Measurements from ENCODE around the gene LENEP. TPM values are rescaled to one million over a fixed set of nuclear protein-coding genes. Genes with fewer than 3 reads are reported as not detected.
"Not testable (repeated sequence)": the region's sequence is repeated elsewhere in the genome, so short reads cannot be mapped to it uniquely, and the experiment has no call there.

Gene LENEP
- total RNA-seq, 1 donor from 2014 or later, result not detected

DNA sequence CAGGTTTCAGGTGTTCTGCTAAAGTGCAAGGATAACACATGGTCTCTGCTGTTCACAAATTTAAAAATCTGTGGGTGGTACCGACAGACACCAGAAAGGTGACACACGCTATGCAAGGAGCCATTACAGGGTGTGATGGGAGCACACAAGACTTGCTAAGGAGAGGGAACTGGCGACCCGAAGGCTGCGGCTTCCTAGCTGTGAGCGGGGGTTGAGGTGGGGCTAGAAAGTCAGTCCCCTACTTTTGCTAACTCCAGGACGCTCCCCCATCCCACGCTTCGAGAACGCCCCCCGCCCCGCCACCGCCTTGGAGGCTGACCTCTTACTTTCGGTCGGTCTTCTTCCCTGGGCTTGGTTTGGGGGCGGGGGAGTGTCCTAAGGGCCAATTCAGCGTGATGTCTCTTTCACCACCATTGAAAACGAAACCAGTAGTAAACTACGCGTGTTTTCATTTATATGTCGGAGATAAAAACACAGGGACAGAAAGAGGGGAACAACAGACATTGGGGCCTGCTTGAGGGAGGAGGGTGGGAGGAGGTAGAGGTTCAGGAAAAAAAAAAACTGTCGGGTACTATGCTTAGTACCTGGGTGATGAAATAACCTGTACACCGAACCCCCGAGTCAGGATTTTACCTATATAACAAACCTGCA, 17.9 kb upstream of the LENEP start:
- ATAC-seq, result no peak

DNA sequence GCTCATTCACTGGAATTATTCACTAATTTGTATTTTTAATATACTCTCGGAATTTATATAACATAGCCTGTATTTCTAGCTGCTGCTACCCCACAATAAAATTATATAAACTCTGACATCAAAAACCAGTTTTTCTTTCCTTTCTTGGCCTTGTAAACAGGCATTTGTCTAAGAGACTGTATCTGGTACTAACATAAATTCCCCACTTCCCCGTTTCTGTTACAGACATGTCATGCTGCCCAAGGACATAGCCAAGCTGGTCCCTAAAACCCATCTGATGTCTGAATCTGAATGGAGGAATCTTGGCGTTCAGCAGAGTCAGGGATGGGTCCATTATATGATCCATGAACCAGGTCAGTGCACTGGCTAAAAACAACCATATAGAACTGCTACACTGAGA, 15.6 kb upstream of the LENEP start:
- ATAC-seq, result not testable (repeated sequence)

DNA sequence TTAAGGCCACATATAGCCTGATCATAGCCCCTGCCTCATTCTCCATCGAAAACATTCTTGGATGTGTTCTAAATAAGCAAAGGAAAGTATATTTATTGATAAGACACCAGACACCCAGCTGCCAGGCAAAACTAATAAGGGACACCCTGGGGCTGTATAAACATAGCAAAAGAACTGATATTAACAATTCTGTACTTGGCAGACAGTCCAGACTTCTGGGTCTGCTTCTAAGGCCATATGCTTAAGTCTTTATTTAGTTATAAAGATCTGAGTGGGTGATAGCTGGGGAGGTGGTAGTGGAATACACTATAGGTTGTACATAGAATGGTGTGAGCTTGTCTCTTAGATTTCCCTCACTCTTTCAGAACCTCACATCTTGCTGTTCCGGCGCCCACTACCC, 15.0 kb upstream of the LENEP start:
- no peak for ATAC-seq

DNA sequence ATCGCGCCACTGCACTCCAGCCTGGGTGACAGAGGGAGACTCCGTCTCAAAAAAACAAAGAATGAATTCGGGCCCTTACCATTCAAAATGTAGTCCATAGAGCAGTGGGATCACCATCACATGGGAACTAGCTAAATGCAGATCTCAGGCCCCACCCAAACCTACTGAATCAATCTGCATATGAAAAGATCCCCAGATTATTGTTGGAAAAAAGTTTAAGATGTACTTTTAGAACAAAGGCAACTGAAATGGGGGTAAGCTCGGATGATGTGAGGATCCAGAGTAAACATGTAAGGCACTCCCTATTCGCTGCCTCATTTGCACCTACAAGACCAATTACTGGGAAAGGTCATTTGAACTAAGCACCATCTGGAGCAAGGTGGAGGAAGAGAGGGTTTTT, 11.0 kb upstream of the LENEP start:
- no peak for ATAC-seq

DNA sequence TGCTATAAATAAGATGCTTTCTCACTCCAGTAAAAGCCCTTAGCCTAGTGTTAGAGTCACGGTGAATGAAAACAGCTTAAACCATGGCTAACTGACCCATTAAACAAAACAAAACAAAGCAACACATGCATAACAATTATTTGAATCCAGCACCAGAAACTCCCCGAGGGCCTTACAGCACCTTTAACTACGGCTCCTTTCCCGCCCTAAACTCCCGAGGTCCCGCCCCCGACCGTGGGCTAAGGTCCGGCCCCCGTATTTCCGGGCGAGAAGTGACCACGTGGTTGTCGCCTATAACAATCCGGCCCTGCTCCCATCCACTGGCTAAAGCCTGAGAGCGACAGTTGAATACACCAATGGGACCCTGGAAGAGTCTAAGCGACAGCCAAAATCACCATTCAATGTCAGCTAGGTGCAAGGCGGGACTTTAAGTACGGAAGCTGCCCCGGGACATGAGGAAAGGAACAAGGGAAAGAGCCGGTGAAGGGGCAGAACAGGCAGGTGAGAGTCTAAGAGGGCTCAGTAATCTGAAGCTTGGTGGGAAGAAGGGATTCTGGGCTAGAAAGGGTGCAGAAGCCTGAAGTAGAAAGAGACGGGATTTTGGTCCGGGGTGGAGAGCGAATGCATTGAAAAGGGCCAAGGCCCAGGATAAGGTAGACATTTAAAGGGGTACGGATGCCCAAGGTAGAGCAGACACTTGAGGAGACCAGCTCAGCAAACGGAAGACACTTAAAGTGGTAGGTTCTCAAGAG, 10.3 kb upstream of the LENEP start, which contains the start of gene FLAD1:
FLAD1 (plus strand) TSS at position 448 of the 752 bp plus-strand sequence. CDS start 351 bp downstream, outside the sequence.
- ATAC-seq, result peak; percentile 99

DNA sequence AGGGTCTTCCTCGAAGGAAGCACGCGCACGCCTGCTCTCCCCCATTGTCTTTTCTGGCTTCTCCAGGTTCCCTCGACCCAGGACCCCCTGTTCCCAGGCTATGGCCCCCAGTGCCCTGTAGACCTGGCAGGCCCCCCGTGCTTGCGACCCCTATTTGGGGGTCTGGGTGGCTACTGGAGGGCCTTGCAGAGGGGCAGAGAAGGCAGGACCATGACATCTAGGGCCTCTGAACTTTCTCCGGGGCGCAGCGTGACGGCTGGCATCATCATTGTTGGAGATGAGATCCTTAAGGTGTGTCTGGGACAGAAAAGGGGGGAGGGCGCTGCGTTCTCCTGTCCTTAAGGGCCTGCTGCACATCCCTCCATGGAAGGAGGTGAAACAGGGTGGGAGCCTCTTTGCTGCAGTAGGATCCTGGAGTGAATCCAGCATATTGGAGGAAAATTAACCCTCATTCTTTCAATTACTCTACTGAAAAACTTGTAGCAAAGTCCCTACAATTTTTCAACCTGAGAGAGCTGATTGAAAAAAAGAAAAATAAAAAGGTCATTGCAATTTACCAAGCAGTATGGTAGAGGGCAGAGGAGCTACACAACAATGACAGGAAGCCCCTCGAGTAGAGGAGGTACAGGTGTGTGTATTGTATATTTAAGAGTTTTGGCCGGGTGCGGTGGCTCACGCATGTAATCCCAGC, 9.5 kb upstream of the LENEP start:
- peak; percentile 19 for ATAC-seq

DNA sequence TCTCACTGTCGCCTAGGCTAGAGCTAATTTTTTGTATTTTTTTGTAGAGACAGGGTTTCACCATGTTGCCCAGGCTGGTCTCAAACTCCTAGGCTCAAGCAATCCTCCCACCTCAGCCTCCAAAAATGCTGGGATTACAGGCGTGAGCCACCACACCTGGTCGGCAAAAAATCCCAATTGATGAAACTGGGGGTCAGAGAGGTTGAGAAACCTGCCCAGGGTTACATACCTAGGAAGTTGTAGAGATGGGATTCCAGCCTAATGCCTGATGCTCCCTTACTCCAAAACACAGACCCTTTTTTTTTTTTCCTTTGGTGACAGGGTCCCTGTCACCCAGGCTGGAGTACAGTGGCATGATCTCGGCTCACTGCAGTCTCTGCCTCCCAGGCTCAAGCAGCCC, 6.7 kb upstream of the LENEP start:
- ATAC-seq, result not testable (repeated sequence)

DNA sequence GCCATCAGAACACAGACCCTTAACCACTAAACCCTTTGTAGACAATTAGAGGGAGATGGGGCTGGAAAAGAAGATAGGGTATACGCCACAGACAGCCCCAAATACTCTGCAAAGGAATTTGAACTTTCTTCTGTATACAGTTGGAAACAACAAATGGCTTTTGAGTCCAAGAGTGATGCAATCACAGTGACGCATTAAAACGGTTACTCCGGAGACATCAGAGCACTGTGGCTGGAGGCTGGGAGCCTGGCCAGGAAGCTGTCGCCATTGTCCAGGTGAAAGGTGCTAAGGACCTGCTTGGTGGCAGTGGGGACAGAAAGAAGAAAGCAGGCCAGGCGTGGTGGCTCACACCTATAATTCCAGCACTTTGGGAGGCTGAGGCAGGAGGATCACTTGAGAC, 6.1 kb upstream of the LENEP start:
- no peak for ATAC-seq

DNA sequence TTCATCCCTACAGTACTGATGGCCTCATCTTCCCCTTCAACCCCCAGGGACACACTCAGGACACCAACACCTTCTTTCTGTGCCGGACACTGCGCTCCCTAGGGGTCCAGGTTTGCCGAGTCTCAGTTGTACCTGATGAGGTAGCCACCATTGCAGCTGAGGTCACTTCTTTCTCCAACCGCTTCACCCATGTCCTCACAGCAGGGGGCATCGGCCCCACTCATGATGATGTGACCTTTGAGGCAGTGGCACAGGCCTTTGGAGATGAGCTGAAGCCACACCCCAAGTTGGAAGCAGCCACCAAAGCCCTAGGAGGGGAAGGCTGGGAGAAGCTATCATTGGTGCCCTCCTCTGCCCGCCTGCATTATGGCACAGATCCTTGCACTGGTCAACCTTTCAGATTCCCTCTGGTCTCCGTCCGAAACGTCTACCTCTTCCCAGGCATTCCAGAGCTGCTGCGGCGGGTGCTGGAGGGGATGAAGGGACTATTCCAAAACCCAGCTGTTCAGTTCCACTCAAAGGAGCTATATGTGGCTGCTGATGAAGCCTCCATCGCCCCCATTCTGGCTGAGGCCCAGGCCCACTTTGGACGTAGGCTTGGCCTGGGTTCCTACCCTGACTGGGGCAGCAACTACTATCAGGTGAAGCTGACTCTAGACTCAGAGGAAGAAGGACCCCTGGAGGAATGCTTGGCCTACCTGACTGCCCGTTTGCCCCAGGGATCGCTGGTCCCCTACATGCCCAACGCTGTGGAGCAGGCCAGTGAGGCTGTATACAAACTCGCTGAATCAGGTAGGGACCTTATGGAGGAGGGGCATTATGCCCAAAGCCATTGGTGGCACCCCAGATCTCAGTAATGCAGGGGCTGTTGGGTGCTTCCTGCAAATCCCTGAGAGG, 5.1 kb upstream of the LENEP start:
- ATAC-seq, result no peak

DNA sequence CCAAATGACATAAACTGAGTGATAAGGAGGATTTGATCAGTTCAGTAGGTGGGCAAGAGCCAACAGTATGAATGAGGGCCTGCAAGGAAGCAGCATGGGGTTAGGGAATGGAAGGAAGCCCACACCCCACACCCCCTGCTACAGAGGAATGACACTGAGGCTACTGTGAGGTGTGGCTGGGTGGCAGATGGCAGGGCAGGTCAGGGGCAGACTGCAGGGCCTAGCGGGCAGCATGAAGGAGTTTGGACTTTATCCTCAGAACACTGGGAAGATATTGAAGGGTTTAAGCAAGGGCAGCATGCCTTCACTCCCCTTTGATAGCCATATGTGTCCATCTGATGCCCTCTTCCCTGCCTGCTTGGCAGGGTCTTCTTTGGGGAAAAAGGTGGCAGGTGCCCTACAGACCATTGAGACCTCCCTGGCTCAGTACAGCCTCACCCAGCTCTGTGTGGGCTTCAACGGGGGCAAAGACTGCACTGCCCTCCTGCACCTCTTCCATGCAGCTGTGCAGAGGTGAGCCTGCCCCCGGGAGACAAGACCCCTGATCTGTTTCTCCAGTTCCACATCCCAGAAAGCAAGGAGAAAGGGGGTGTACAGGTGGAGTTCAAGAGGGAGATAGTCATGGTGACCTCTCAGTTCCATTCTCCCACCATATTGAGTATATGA, 4.1 kb upstream of the LENEP start:
- ATAC-seq, result no peak

DNA sequence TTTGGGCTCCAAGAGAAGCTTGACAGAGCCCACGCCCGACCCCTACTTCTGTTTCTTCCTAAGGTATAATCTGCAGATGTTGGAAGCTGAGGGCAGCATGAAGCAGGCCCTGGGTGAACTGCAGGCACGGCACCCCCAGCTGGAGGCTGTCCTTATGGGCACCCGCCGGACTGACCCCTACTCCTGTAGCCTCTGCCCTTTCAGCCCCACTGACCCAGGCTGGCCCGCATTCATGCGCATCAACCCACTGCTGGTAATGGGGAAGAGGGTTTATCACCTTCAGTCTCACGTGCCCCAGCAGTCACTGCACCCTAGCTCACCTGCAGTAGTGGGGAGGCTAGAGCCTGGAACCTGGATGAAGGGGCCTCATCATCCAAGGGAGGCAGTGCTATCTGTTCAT, 3.1 kb upstream of the LENEP start:
- no peak for ATAC-seq

DNA sequence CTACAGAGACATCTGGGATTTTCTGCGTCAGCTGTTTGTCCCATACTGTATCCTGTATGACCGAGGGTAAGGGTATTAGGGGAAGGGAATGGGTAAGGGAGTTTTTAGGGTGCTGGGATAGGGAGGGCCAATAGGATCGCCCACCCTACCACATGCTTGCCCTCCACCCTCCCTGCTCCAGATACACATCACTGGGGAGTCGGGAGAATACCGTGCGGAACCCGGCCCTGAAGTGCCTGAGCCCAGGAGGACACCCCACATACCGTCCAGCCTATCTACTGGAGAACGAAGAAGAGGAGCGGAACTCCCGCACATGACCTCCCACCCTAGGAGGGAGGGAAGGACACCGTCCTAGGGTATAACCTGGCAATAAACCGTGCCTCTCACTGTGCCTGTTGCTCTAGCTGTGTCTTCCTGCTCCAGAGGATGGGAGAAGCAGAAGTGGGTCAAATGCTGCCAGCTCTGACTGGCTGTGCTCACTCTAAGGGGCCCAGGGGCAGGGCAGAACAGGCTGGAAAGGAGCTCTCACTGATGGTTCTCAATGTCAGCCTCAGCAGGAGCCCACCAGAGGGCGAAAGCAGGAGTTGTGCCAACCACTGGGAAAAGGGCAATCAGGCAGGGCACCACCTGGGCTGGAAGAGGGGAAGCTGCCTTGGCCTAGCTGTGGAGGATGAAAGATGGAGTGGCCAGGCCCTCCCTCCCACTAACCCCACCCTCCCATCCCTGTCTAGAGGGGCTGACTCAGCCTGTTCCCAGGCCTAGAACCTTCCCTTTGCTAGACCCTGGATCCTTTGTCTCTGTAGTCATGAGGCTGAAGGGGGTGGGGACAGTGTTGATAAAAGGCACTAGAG, 440 bp upstream of the LENEP start:
- peak; percentile 5 for ATAC-seq

DNA sequence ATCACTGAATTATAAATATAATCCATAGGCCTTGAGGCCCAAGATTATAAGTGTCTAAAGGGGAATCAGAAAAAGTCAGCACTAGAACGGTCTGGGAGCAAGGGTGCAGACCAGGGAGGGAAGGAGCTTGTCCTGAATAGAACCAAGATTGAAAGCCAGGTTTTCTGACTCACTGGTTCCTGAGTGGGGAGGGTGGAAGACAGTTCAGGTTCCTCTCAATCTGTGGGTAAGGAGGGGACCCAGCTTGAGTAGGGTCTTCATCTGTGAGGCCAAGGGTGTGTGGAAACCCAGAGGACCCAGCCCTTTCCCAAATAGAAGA, 842 bp downstream of the LENEP start:
- no peak for ATAC-seq

DNA sequence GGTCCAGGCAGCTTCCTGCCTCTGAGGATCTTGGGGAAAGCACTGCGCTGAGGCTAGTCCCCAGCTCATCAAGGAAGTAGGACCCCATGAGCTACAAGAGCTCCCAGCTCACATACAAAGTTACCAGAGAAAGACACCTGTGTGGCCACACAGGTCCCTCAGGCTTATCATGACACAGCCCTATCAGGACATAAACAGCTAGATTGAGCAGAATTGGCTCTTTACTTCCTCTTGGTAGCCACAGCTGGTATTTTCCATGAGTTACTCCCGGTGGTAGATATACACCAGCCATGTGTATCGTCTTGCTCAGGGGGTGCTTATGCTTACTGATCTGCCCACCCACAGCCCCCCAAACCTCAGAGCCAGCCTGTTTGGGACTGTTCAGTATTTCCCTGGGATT, 1.2 kb downstream of the LENEP start:
- no peak for ATAC-seq

DNA sequence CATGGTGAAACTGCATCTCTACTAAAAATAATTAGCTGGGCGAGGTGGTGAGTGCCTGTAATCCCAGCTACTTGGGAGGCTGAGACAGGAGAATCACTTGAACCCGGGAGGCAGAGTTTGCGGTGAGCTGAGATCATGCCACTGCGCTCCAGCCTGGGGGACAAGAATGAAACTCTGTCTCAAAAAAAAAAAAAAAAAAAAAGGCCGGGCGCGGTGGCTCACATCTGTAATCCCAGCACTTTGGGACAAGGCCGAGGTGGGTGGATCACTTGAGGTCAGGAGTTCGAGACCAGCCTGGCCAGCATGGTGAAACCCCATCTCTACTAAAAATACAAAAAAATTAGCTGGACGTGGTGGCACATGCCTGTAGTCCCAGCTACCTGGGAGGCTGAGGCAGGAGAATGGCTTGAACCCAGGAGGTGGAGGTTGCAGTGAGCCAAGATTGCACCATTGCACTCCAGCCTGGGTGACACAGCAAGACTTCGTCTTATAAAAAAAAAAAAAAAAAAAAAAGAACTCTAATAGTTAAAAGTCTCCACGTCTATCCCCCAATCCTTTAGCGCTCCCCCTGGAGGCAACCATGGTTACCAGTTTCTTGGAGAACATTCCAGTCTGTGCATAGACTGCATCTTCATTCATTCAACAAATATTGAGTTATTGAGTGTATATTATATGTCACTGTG, 2.1 kb downstream of the LENEP start:
- not testable (repeated sequence) for ATAC-seq

DNA sequence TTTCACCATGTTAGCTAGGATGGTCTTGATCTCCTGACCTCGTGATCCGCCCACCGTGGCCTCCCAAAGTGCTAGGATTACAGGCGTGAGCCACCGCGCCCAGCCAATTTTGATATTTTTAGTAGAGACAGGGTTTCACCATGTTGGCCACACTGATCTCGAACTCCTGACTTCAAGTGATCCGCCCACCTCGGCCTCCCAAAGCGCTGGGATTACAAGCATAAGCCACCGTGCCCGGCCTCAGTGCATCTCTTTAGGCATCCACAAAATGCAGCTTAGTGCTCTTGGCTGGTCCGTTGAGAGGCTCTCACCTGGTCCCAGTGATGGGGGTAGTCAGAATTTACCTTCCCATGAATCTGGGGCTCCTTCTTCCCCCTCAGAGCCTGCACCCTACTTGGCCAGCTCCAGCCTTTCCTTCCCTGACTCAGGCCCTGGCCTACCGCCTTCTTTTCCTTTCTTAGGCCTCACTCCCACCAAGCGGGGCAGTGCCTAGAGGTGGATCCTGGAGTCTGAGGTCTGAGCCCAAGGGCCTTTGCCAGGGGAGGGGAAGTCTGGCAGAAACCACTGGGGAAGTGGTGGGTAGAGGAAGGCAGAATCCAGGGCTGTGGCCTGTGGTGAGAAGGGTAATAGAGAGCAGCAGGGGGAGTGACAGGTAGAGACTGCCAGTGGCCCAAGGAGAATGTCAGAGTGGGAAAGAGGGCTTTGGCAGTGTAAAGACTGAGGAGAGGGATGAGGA, 3.7 kb downstream of the LENEP start:
- no peak for ATAC-seq

DNA sequence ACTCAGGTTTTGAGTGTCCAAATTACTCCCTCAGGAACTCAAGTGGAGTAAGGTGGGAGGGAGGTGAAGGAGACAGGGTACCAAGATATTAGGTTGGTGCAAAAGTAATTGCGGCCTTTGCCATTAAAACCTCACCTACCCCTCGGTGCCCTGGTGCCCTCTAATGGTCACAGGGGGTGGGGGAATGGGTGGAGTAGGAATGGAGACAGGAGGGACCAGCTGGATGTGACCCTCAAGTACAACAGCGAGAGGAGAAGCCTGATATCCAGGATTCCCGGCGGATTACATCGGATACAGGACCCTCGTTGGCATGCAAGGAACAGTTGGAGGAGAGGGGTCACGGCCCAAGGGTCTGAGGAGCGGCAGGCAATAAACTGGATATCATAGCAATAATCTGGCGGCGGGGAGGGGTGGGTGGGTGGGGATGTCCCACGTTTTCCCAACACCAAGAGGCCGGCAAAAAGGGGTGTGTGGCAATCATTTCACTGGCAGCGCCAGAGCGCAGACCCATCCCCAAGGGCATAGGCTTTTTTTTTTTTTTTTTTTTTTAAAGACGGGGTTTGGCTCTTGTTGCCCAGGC, 4.9 kb downstream of the LENEP start:
- ATAC-seq, result no peak

DNA sequence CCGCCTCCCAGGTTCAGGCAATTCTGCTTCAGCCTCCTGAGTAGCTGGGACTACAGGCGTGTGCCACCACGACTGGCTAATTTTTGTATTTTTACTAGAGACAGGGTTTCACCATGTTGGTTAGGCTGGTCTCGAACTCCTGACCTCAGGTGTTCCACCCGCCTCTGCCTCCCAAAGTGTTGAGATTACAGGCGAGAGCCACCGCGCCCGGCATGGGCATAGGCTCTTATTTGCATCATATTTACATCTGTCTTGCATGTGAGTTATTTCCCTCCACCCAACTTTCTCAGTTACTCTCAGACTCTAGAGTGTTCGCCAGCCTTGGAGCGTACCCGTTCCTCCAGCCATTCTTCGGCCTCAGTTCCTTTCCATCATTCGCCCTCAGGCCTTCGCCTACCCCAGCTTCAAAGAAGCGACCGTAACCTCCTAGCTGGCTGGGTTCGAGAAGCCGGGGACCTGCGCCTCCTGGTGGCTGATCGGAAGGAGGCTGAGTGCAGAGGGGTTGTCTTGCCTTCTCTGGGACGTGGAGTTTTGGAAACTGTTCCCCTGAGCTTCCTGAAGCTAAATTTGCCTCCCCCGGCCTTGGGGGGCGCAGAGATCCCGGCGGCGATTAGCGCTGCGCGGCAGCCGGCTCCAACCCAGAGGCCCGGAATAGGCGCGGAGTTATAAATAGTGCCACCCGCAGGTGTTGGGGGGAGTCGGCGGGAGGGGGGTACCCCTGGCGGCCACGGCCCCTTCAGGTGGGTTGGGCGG, 5.6 kb downstream of the LENEP start:
- no peak for ATAC-seq

Measured in esophagus mucosa (tissue), 1 donor.